D721Med (cell line): ENCODE results near the gene GFM1.
"Not testable (repeated sequence)": the region's sequence is repeated elsewhere in the genome, so short reads cannot be mapped to it uniquely, and the experiment has no call there.

Experiments
- DNase-seq: peaks from one replicate; pipeline ENCODE4 v3.0.0; 2011; ENCODE audit warnings: low spot score; ENCODE audit not compliant: insufficient read length
- FAIRE-seq: peaks from 2 replicates; lab custom pipeline; 2011; peaks lifted over from hg19 to GRCh38; lab: Jason Lieb, UNC
- TF ChIP-seq, protein P1 (sequence below): IDR thresholded peaks from 2 replicates; pipeline ENCODE4 v1.5.1; 2012; ENCODE audit warnings: mild to moderate bottlenecking, control low read depth; ENCODE audit not compliant: insufficient read depth; ENCODE audit errors: missing control alignments

The GFM1 gene

GRCh38 chr3:158672215-158673176, 28.2 kb downstream of the GFM1 start, which contains the start of gene LXN:
LXN (minus strand) TSS chr3:158672648; CDS start chr3:158672478, 170 bp downstream.
- no peak for DNase-seq
- FAIRE-seq, result no peak
- TF ChIP-seq, protein P1, sequence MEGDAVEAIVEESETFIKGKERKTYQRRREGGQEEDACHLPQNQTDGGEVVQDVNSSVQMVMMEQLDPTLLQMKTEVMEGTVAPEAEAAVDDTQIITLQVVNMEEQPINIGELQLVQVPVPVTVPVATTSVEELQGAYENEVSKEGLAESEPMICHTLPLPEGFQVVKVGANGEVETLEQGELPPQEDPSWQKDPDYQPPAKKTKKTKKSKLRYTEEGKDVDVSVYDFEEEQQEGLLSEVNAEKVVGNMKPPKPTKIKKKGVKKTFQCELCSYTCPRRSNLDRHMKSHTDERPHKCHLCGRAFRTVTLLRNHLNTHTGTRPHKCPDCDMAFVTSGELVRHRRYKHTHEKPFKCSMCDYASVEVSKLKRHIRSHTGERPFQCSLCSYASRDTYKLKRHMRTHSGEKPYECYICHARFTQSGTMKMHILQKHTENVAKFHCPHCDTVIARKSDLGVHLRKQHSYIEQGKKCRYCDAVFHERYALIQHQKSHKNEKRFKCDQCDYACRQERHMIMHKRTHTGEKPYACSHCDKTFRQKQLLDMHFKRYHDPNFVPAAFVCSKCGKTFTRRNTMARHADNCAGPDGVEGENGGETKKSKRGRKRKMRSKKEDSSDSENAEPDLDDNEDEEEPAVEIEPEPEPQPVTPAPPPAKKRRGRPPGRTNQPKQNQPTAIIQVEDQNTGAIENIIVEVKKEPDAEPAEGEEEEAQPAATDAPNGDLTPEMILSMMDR, result no peak

DNA sequence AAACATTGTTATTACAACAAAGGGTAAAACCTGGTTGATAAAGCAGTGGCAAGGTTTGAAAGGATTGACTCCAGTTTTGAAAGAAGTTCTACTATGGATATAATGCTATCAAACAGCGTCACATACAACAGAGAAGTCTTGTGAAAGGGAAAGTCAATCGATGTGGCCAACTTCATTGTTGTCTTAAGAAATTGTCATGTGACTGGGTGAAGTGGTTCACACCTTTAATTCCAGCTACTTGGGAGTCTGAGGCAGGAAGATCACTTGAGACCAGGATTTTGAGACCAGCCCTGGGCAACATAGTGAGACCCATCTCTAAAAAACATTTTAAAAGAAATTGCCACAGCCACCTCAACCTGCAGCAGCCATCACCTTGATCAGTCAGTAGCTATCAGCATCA, 34.4 kb downstream of the GFM1 start:
- FAIRE-seq (no peak), DNase-seq (no peak)

DNA sequence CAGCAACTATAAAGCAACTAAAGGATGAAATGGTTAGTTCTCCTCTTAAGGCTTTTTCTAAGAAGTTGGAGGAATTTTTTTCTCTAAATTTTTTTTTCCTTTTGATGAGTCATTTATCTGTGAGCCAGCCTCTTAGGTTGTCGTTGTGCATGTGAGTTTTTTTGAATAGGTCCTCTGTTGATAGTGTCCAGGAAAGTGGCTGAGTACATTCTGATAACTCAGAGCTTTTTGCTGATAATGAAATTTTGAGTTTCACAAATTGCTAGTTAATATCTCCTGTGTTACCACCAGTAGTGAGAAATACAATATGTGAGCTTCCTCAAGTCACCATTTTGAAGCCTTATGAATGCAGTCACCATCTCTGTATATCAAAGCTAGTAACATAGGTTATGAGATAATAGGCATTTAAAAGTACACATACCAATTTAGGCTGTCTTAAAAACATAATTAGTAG, 35.2 kb downstream of the GFM1 start:
- no peak for DNase-seq
- FAIRE-seq, result no peak
- TF ChIP-seq, protein P1, result no peak

More for the DNA sequence above, 34.4 kb downstream of the GFM1 start:
- TF ChIP-seq, protein P1, result no peak

DNA sequence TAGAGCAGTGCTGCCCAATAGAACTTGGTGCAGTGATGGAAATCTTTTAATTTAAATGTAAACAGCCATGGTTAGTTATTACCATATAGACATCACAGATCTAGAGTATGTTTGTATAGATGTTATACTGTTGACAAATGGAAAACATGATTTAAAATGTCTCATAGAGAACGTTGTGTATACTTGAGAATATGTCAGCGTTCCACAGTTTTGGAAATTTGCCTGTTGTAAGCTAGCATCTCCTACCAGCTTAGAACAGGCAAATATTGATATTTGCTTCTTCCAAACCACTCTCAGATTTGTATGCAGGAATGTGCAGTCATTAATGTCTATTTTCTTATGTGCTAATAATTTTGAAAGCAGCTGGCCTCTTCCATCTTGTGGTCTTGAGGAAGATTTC, 36.5 kb downstream of the GFM1 start:
- no peak for DNase-seq
- TF ChIP-seq, protein P1, result no peak
- FAIRE-seq, result no peak

DNA sequence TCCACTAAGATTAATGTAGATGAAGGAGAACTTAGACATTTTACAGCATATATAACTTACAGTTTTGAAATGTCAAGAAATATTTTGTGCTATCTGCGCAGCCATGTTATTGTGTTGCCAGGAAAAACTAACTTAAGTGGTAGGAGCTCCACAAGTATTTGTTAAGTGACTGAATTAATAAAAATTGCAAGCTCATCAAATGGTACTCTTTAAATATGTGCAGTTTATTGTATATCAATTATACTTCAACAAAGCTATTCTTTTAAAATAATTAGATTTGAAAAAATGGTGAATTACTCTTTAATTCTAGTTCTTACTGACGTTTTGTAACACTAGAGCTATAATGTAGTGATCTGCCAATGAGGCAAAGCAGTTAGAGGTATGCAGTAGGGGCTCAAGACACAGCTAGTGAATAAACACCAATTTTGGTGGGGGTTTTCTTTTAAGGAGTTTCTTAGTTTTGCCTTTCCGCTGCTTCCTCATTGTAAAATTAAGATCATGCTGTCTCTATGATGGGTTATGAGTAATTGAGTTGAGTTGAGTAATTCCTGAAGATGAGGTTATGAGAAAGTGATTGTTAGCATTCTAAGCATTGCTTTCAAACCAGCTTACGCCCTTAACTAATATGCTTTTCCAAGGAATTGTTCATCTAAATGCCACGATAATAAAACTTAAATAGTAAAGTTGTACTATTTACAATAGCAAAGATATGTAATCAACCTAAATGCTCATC, 39.1 kb downstream of the GFM1 start:
- DNase-seq (no peak), FAIRE-seq (no peak)
- TF ChIP-seq, protein P1, result no peak

DNA sequence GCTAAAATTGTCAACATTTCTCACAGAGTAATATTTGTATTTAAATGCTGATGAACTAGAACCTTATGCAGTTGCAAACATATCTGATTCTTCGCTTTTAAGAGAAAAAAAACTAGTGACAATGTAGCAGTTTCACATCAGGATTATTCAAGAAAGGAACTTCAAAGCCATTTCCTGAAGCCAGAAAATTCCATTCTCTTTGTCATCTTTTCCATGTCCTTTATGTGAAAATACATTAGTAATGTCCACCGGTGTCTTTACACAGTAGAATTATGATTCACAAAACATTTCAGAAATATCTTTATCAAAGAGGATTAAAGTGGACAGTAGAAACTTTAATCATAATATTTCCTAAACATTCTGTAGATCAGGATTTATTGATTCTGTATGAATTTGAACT, 40.8 kb downstream of the GFM1 start:
- DNase-seq (no peak), FAIRE-seq (no peak)
- TF ChIP-seq, protein P1, result no peak

DNA sequence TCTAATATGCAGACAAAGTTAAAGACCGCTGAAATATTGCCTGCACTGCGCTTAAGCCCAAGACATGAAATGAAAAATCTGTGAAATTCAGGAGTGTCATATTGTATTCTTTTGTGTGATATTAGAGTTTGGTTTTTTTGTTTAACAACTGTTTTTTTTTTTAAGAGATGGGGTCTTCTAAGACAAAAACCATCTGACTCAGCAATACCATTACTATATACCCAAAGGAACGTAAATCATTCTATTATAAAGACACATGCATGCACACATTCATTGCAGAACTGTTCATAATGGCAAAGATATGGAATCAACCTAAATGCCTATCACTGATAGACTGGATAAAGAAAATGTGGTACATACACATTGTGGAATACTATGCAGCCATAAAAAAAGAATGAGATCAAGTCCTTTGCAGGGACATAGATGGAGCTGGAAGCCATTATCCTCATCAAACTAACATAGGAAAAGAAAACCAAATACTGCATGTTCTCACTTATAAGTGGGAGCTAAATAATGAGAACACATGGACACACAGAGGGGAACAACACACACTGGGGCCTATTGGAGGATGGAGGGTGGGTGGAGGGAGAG, 49.6 kb downstream of the GFM1 start:
- not testable (repeated sequence) for FAIRE-seq, DNase-seq
